ENCODE results near the gene FCRLA.

GRCh38 chr1:161720422-161720821 is 13.4 kb downstream of the FCRLA start:
- no peak for TF ChIP-seq ZNF263 (CRISPR knock-in tag; IDR thresholded peaks at IDR 0.05; ENCODE audit: low read depth)
- no peak for TF ChIP-seq ESRRA (CRISPR knock-in tag; IDR thresholded peaks at IDR 0.05; ENCODE audit: borderline replicate concordance)
